SK-N-SH (cell line): ENCODE measurements around the gene SLC7A5. TPM values are rescaled to one million over a fixed set of nuclear protein-coding genes. Genes with fewer than 3 reads are reported as not detected.

Source experiments
- CTCF ChIA-PET: fragments of 300-600, 350-600 bp; formaldehyde crosslinking; extraction: SDS; loops from one replicate; lab custom pipeline; 2021; lab: Yijun Ruan, JAX
- POLR2A ChIA-PET: fragments of 350-600 bp; sonication (Branson Sonifier 250); formaldehyde crosslinking; extraction: SDS; loops from one replicate; lab custom pipeline; 2020; ENCODE audit warnings: antibody characterized with exemption, inconsistent platforms; lab: Yijun Ruan, JAX
- DNase-seq: peaks from one replicate; pipeline ENCODE4 v3.0.0; 2012
- H2AFZ ChIP-seq: fragments of 200-600 bp; sonication (generic); 2 replicates; pipeline ENCODE4 v1.8.1; 2016; ENCODE audit warnings: antibody characterized with exemption, mild to moderate bottlenecking, low read depth
- H3F3A ChIP-seq: fragments of 200-600 bp; sonication (generic); replicated peaks from 2 replicates; pipeline ENCODE3; 2016; ENCODE audit warnings: antibody characterized with exemption, mild to moderate bottlenecking; ENCODE audit not compliant: insufficient read depth
- H3K27ac ChIP-seq, 2 experiments: fragments of 200-500 bp in 1 of 2; fragments of 200-600 bp in 1 of 2; sonication (Bioruptor generic) in 1 of 2; sonication (generic), shearing (Covaris generic) in 1 of 2; 2 replicates each; pipeline versions ENCODE4 v1.5.1 to v1.6.1; 2014 to 2016; ENCODE audit warnings: low read depth in 2 of 2, inconsistent platforms in 1 of 2, low read length in 1 of 2, mild to moderate bottlenecking in 1 of 2, mixed read lengths in 1 of 2
- H3K27me3 ChIP-seq: fragments of 200-600 bp; sonication (generic), shearing (Covaris generic); 2 replicates; pipeline ENCODE4 v1.6.1; 2016; ENCODE audit warnings: mixed run types; ENCODE audit not compliant: insufficient read depth
- H3K36me3 ChIP-seq, 2 experiments: fragments of 200-500 bp in 1 of 2; fragments of 200-600 bp in 1 of 2; sonication (Bioruptor generic) in 1 of 2; sonication (generic) in 1 of 2; replicated peaks in 1 of 2; 2 replicates each; pipeline versions ENCODE3 to v1.5.1; 2014 to 2016; ENCODE audit warnings: low read length in 1 of 2, mild to moderate bottlenecking in 1 of 2; ENCODE audit not compliant: insufficient read depth in 2 of 2, control insufficient read depth in 1 of 2
- H3K4me1 ChIP-seq, 2 experiments: fragments of 200-500 bp in 1 of 2; fragments of 200-600 bp in 1 of 2; sonication (Bioruptor generic) in 1 of 2; sonication (generic), shearing (Covaris generic) in 1 of 2; 2 replicates each; pipeline versions ENCODE4 v1.5.1 to v1.6.1; 2014 to 2016; ENCODE audit warnings: low read depth in 1 of 2, low read length in 1 of 2, mixed run types in 1 of 2; ENCODE audit not compliant: insufficient read depth in 2 of 2, control insufficient read depth in 1 of 2
- H3K4me2 ChIP-seq: fragments of 200-600 bp; sonication (generic), shearing (Covaris generic); 2 replicates; pipeline ENCODE4 v1.6.1; 2017; ENCODE audit warnings: mixed run types
- H3K4me3 ChIP-seq, 2 experiments: fragments of 200-500 bp in 1 of 2; fragments of 200-600 bp in 1 of 2; sonication (Bioruptor generic) in 1 of 2; sonication (generic), shearing (Covaris generic) in 1 of 2; 2 replicates each; pipeline versions ENCODE4 v1.5.1 to v1.8.1; 2014 to 2016; ENCODE audit warnings: low read depth in 2 of 2, inconsistent platforms in 1 of 2, low read length in 1 of 2, mild to moderate bottlenecking in 1 of 2, mixed read lengths in 1 of 2, moderate library complexity in 1 of 2
- H3K79me2 ChIP-seq: fragments of 200-600 bp; sonication (generic); 2 replicates; pipeline ENCODE4 v1.8.1; 2017; ENCODE audit warnings: mild to moderate bottlenecking; ENCODE audit not compliant: insufficient read depth
- H3K9ac ChIP-seq: fragments of 200-600 bp; sonication (generic); 2 replicates; pipeline ENCODE4 v1.6.1; 2017; ENCODE audit warnings: mixed run types
- H3K9me2 ChIP-seq: fragments of 200-600 bp; sonication (generic); 2 replicates; pipeline ENCODE4 v1.6.1; 2017; ENCODE audit warnings: mixed run types
- H3K9me3 ChIP-seq: fragments of 200-600 bp; sonication (generic); 2 replicates; pipeline ENCODE4 v1.6.1; 2017; ENCODE audit warnings: mixed run types, mild to moderate bottlenecking, moderate library complexity
- H4K20me1 ChIP-seq: fragments of 200-600 bp; sonication (generic); 2 replicates; pipeline ENCODE4 v1.6.1; 2017; ENCODE audit warnings: mild to moderate bottlenecking, mixed run types; ENCODE audit not compliant: insufficient read depth
- ELF1 ChIP-seq: IDR thresholded peaks from 2 replicates; pipeline ENCODE4 v1.4.0; 2012
- MEF2A ChIP-seq: IDR thresholded peaks from 2 replicates; pipeline ENCODE4 v1.4.0; 2012; ENCODE audit warnings: low read depth, borderline replicate concordance
- NFIC ChIP-seq: IDR thresholded peaks from 2 replicates; pipeline ENCODE4 v1.4.0; 2012; ENCODE audit warnings: borderline replicate concordance
- SIN3A ChIP-seq: IDR thresholded peaks from 2 replicates; pipeline ENCODE4 v1.6.1; 2012; ENCODE audit warnings: low read depth, mild to moderate bottlenecking, low read length, moderate library complexity, borderline replicate concordance
- SMC3 ChIP-seq: IDR thresholded peaks from 2 replicates; pipeline ENCODE4 v1.6.1; 2012; ENCODE audit warnings: low read depth, low read length, improper control_type of control experiment
- WGBS: methylation state at CpG from one replicate; pipeline ENCODE4 v1.1.6; 2017; ENCODE audit warnings: low lambda C conversion rate; 5-methylcytosine and 5-hydroxymethylcytosine counted together
- polyA plus RNA-seq, 3 experiments: library from polyadenylated mRNA; depleted of rRNA; stranded (reverse); fragments of >200 nt; gene quantifications; 2 replicates each; pipeline ENCODE4 v1.2.3, GENCODE V29; 2012
- TF ChIP-seq, protein P1 (sequence below): IDR thresholded peaks from 2 replicates; pipeline ENCODE4 v1.6.1; 2012; ENCODE audit warnings: mild to moderate bottlenecking, low read depth, low read length, moderate library complexity
- TF ChIP-seq, protein P2 (sequence below): IDR thresholded peaks from 2 replicates; pipeline ENCODE4 v1.4.0; 2012; ENCODE audit warnings: low read depth, borderline replicate concordance
- TF ChIP-seq, protein P3 (sequence below): fragments of 200-600 bp; sonication (generic); IDR thresholded peaks from 2 replicates; pipeline ENCODE4 v1.6.1; 2017; ENCODE audit warnings: antibody characterized with exemption, mild to moderate bottlenecking, moderate library complexity

SLC7A5 gene
- polyA plus RNA-seq, 1 of the 3 experiments (the other 2 are of a cell fraction), result 15.1 TPM

DNA sequence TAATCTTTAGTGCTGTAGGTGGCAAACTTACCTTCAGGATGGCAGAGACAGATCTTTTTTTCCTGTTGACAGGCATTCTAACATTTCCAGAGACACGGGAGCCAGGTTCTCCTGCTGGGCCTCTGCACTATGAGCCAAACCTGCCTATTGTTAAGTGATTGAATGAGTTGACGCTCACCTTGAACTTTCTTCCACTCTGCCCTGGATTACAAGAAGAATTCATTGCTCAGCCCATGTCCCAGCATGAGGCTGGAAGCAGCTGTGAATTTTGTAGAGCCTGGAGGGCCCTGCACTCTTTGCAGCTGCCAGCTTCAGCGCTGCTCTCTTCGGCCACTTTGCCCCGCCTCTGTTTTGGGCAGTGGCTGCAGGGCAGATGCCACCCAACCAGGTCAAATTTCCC, 9.4 kb upstream of the SLC7A5 start:
- Histone ChIP-seq H3K4me1 (no peaks in the 10 kb centered on the region; a peak in 1 of 4 replicates), H4K20me1 (no peaks in the 10 kb centered on the region), H3K9me3 (no peaks in the 10 kb centered on the region), H3K4me3 (no peak overlapping the region), H3K79me2 (no peaks in the 10 kb centered on the region), H3K27me3 (no peaks in the 10 kb centered on the region), H3K9me2 (no peaks in the 10 kb centered on the region), H3K4me2 (no peak overlapping the region), H2AFZ (no peak overlapping the region), H3K36me3 (no peaks in the 10 kb centered on the region), H3K9ac (no peak overlapping the region), H3K27ac (no peak overlapping the region), H3F3A (peaks cover 6% of the 10 kb centered on the region)
- 84% methylated on average over 4 of the region's 5 CpGs for WGBS
- ChIA-PET CTCF (interaction anchor here (1.2 to 1.3 kb wide), 2 partner anchors 30 to 100 kb away, joined by 3 to 5 read pairs; no protein-coding TSS in a partner anchor), POLR2A (no interaction called here)
- TF ChIP-seq ELF1 (no peak), SMC3 (no peak), SIN3A (no peak), MEF2A (no peak)
- TF ChIP-seq, protein P1, sequence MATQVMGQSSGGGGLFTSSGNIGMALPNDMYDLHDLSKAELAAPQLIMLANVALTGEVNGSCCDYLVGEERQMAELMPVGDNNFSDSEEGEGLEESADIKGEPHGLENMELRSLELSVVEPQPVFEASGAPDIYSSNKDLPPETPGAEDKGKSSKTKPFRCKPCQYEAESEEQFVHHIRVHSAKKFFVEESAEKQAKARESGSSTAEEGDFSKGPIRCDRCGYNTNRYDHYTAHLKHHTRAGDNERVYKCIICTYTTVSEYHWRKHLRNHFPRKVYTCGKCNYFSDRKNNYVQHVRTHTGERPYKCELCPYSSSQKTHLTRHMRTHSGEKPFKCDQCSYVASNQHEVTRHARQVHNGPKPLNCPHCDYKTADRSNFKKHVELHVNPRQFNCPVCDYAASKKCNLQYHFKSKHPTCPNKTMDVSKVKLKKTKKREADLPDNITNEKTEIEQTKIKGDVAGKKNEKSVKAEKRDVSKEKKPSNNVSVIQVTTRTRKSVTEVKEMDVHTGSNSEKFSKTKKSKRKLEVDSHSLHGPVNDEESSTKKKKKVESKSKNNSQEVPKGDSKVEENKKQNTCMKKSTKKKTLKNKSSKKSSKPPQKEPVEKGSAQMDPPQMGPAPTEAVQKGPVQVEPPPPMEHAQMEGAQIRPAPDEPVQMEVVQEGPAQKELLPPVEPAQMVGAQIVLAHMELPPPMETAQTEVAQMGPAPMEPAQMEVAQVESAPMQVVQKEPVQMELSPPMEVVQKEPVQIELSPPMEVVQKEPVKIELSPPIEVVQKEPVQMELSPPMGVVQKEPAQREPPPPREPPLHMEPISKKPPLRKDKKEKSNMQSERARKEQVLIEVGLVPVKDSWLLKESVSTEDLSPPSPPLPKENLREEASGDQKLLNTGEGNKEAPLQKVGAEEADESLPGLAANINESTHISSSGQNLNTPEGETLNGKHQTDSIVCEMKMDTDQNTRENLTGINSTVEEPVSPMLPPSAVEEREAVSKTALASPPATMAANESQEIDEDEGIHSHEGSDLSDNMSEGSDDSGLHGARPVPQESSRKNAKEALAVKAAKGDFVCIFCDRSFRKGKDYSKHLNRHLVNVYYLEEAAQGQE, result no peak
- TF ChIP-seq, protein P2, sequence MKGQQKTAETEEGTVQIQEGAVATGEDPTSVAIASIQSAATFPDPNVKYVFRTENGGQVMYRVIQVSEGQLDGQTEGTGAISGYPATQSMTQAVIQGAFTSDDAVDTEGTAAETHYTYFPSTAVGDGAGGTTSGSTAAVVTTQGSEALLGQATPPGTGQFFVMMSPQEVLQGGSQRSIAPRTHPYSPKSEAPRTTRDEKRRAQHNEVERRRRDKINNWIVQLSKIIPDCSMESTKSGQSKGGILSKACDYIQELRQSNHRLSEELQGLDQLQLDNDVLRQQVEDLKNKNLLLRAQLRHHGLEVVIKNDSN, result no peak
- DNase-seq, result no peak

DNA sequence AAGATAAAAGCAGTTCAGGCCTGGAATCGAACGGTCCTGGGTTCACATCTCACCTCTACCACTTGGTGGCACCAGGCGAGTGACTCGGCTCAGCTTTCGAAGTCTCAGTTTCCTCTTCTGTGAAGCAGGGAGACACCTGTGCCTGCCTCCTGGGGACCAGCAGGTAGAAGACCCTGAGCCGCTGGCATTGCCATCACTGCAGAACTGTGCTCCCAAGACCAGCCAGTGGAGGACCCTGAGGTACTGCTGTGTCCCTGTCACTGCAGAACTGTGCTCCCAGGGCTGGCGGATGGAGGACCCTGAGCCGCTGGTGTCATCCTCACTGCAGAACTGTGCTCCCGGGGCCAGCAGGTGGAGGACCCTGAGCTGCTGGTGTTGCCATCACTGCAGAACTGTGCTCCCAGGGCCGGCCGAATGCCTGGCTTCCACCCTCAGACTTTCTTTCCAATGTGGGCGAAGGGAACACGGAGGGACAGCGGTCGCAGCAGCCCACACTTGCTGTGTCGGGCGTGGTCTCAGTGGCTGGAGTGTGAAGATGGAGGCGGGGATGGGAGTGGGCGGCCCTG, 8.7 kb upstream of the SLC7A5 start:
- POLR2A ChIA-PET, result no interaction called here
- Histone ChIP-seq H3K4me2 (no peak overlapping the region), H3K4me3 (no peak overlapping the region), H2AFZ (no peak overlapping the region), H3K9me3 (no peaks in the 10 kb centered on the region), H3K79me2 (no peaks in the 10 kb centered on the region), H3K9ac (no peak overlapping the region), H3K27ac (no peak overlapping the region), H3K9me2 (no peaks in the 10 kb centered on the region), H3F3A (peaks cover 6% of the 10 kb centered on the region), H3K36me3 (no peaks in the 10 kb centered on the region), H3K4me1 (no peaks in the 10 kb centered on the region; a peak in 1 of 4 replicates), H4K20me1 (no peaks in the 10 kb centered on the region), H3K27me3 (no peaks in the 10 kb centered on the region)
- 0 out of 2 replicates have a peak, but pooled peaks have one; percentile 16 for TF ChIP-seq SMC3
- TF ChIP-seq, protein P3, sequence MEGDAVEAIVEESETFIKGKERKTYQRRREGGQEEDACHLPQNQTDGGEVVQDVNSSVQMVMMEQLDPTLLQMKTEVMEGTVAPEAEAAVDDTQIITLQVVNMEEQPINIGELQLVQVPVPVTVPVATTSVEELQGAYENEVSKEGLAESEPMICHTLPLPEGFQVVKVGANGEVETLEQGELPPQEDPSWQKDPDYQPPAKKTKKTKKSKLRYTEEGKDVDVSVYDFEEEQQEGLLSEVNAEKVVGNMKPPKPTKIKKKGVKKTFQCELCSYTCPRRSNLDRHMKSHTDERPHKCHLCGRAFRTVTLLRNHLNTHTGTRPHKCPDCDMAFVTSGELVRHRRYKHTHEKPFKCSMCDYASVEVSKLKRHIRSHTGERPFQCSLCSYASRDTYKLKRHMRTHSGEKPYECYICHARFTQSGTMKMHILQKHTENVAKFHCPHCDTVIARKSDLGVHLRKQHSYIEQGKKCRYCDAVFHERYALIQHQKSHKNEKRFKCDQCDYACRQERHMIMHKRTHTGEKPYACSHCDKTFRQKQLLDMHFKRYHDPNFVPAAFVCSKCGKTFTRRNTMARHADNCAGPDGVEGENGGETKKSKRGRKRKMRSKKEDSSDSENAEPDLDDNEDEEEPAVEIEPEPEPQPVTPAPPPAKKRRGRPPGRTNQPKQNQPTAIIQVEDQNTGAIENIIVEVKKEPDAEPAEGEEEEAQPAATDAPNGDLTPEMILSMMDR, result peak; percentile 22
- TF ChIP-seq NFIC, result no peak
- CTCF ChIA-PET, result interaction anchor here (1.2 to 1.3 kb wide), 2 partner anchors 31 to 99 kb away, joined by 3 to 5 read pairs; no protein-coding TSS in a partner anchor
- no peak for DNase-seq
- 70% methylated on average over 14 of the region's 19 CpGs for WGBS
